ENCODE data around the gene ARHGAP25.

Gene ARHGAP25

GRCh38 chr2:68828887-68829708, 94.5 kb downstream of the ARHGAP25 start:
- no peak for TF ChIP-seq CTCF (conservative IDR thresholded peaks at IDR 0.05; ENCODE audit: control insufficient read depth, insufficient read depth, low read depth, low read length)
- peak; percentile 89 for DNase-seq (ENCODE audit: low read depth)
- H3K4me3 ChIP-seq (ENCODE audit: control insufficient read depth, low read depth, low read length): no peak overlapping the region

DNA sequence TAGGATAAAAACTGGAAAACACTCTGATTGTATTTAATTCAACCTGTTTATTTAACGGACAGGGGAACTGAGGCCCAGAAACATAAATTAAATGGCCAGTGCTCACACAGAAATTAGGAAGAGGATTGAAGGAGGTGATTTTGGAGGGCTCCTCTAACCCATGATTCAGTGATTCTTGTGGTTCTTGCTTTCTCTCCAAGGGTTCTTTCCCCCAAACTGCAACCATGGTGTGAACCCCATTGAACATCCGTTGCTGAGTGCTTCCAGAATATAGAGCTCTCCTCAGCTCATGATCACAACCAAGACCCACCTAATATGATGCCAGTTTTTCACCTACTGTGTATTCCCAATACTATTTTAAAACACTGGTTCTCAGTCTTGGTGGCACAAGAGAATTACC, 95.1 kb downstream of the ARHGAP25 start:
- no peak overlapping the region for H3K4me3 ChIP-seq (ENCODE audit: control insufficient read depth, low read depth, low read length)
- no peak for DNase-seq (ENCODE audit: low read depth)
- TF ChIP-seq CTCF (conservative IDR thresholded peaks at IDR 0.05; ENCODE audit: control insufficient read depth, insufficient read depth, low read depth, low read length): no peak

DNA sequence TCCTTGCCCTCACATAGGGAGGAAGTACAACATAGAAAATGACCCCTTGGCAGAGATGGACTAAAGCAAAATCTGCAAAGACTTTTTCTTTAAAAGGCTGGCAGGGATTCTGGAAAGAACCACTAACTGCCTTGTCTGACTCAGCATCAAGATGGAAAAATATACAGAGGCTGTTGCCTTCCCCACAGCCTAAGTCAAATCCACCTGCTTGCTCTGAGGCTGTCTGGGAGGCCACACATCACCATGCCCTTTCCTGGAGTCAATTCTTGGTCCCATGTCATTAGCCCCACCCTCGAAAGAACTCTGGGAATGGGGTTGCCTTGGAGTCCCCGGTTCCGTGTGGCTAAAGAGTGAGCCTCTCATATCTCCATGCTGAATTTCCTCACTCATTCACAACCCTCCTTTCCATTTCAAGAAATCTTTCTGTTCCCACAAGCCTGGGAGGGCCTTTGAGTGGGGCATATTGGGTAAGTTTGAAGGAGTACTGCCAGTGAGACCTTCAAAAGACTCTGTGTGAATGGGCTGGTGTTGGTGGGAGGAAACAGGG, 97.1 kb downstream of the ARHGAP25 start:
- TF ChIP-seq CTCF (conservative IDR thresholded peaks at IDR 0.05; ENCODE audit: control insufficient read depth, insufficient read depth, low read depth, low read length): no peak
- no peak overlapping the region for H3K4me3 ChIP-seq (ENCODE audit: control insufficient read depth, low read depth, low read length)
- peak; percentile 46 for DNase-seq (ENCODE audit: low read depth)

GRCh38 chr2:68832233-68832869, 97.7 kb downstream of the ARHGAP25 start:
- TF ChIP-seq CTCF (conservative IDR thresholded peaks at IDR 0.05; ENCODE audit: control insufficient read depth, insufficient read depth, low read depth, low read length): no peak
- DNase-seq (ENCODE audit: low read depth): peak; percentile 73
- H3K4me3 ChIP-seq (ENCODE audit: control insufficient read depth, low read depth, low read length): no peak overlapping the region

- no peak for DNase-seq (ENCODE audit: low read depth)
- no peak for TF ChIP-seq CTCF (conservative IDR thresholded peaks at IDR 0.05; ENCODE audit: control insufficient read depth, insufficient read depth, low read depth, low read length)
Measured at GRCh38 chr2:68833162-68833561, 98.6 kb downstream of the ARHGAP25 start.

DNA sequence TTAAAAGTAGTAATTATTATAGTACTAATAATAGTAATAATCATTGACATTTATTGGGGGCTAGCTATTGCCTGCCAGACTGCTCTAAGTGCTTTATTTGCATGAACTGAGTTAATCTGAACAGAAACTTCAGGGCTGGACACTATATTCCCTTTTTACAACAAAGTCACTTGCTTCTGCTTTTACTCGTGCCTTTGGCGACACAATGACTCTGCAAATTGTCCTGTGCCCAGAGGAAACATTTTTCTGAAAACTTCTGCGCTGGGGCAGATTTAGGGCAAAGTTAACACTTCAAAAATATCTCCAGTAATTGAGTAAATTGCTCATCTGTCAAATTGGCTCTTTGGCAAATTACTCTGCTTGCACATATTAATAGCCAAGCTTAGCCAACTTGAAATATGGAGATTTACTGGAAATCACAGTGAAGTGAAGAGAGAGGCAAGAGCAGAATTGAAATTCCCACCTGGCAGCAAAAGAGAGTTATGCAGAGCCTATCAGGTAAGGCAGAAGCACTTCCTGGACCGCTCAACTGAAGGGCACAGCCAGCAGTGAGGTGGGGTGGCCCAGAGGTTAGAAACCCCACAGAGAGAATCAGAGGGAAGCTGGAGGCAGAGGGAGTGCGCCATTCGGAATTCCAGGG, 100.2 kb downstream of the ARHGAP25 start:
- TF ChIP-seq CTCF (conservative IDR thresholded peaks at IDR 0.05; ENCODE audit: control insufficient read depth, insufficient read depth, low read depth, low read length): no peak
- no peak overlapping the region for H3K4me3 ChIP-seq (ENCODE audit: control insufficient read depth, low read depth, low read length)
- DNase-seq (ENCODE audit: low read depth): no peak

More at GRCh38 chr2:68833162-68833561, 98.6 kb downstream of the ARHGAP25 start:
- no peak overlapping the region for H3K4me3 ChIP-seq (ENCODE audit: control insufficient read depth, low read depth, low read length)

Measured in fibroblast of mammary gland (primary cell).